Activated CD8-positive, alpha-beta memory T cell treated with anti-CD3 and anti-CD28 coated beads, Interleukin-2, amount 50 U/mL, for 1 hour (primary cell): ENCODE data around the gene ELK3.
A peak's percentile ranks its signal among the peaks of the same experiment; 100 is the strongest.

Source experiments
- DNase-seq: peaks from one replicate; pipeline ENCODE4 v3.0.0-alpha.2; 2020; ENCODE audit errors: extremely low read depth

ELK3 gene

GRCh38 chr12:96189781-96190180 lies 4.4 kb upstream of the ELK3 start:
- DNase-seq, result no peak

GRCh38 chr12:96190413-96191108 lies 3.6 kb upstream of the ELK3 start:
- no peak for DNase-seq

DNA sequence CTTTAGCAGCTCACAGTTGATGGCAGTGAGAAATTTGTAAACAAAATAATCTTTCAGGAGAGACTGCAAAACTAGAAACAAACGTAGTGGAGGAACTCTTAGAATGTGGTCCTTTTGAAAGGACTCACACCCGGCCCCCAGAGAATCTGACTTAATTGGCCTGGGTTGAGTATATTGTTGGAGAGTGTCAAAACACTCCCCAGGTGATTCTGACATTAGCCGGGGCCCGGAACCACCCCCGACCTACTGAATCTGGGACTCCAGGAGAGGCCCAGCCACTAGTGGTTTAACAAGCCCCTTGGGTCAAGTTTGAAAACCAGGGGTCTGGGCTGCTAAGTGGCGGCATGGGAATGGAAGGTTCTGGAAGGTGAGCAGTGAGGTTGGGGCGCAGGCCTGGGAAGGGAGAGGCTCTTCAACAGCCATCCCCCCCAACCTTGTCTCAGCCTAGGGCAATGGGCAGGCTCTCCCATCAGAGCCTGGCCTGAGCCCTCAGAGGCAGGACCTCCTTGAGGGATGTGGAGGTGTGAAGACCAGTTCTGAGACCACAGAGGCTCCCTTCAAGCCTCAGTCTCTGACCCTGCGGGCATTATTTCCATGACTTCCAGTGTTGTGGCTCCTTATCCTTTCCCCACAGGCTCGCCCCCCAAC lies 1.1 kb upstream of the ELK3 start:
- DNase-seq, result no peak

- no peak for DNase-seq
Observed at GRCh38 chr12:96194576-96194889, 358 bp downstream of the ELK3 start.

DNA sequence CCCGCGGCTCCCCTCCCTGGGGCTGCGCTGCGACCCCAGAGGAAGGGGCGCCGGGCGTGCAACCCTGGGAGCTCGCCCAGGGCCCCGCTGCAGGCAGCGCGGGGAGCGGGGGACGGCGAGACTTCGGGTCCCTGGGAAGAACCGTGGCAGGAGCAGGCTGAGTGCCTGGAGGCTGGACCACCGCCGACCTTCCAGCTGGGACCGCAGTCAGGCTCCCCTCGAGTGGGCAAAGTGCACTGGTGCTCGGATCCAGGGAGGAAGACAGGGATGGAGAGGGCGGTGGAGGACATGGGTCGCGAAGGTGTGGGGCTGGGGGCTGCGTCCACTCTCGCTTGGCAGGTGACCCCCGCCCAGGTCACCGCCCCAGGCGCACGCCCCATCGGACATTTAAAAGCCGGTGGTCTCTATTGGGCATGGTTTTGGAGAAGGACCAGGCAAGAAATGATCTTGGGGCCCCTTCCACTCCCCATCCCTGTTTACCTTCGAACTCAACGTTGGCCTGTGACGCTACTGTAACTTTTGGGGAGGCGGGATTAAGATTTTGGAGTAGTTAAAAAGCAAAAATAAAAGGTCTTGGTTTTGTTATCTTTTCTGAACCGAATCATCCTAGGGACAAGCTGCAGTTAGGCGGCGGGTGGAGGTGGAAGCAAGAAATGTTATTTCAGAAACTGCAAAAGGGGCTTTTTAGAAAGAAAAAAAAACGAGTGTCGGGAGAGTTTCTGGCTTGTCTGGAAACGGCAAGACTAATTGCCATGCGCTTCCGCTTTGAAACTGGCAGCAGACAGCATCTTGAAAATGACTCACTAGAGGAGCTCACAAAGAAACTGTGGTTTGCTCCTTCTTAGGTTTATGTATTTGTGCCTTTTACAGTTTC lies 1.0 kb downstream of the ELK3 start:
- DNase-seq, result peak; percentile 65

DNA sequence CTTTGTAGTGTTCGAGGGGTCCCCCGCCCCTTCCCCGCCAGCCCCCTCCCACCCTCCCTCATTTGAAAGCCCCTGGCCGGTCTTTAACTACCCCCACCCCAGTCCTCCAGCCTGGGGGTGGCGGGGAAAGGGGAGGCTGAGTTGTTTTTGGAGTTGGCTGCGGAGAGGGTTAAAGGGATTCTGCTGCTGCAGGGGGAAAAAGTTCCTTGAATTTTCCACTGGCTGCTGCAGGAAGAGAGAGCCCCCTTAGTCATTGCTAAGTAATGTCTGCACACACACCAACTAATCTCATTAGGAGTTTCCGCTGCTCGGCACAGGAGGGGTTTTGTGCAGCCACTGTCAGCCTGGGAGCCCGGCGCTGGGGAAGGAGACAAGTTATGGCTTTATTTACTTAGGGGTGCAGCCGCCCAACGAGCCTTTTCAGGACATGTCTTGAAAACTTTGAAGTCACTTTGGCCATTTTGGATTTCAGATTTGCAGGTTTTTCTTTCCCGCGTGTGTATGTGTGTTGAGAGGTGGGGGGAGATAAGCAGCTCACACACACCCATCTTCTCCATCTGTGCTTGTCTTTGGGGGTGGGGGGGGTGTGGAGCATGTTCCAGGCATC lies 1.8 kb downstream of the ELK3 start:
- no peak for DNase-seq

- DNase-seq, result no peak
Observed at GRCh38 chr12:96196781-96197180, 2.6 kb downstream of the ELK3 start.

DNA sequence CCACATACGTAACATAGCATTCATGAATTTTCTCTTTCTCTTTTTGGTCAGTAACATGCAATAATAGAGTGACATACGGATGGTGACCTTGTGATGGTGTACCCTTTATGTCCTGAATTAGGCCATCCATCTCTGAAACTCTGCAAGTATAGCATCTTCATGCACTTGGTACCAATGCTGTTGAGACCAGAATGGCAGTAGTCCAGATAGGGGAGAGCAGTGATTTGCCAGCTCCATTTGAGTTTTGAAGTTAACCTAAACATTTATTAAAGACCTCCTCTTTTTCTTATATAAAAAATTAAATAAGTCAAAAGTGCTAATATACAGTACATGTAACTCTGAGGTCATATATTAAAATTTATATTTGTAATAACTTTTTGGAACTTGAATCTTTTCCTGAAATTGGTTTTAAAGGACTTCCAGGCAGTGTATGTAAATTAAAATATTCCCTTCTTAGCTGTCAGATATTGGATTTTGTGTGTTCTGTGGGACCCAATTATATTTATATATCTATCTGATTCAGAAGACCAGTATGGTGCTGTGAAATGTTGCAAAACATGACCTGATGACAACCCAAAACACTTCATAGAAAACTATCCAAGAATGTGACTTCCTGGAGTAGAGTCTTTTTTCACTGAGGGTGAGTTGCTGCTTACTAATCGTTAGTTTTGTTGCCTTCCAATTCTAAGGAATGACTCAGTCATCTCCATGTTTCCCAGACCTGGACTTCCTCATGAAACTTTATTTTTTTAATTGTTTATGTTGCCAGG lies 3.5 kb downstream of the ELK3 start:
- DNase-seq, result no peak

DNA sequence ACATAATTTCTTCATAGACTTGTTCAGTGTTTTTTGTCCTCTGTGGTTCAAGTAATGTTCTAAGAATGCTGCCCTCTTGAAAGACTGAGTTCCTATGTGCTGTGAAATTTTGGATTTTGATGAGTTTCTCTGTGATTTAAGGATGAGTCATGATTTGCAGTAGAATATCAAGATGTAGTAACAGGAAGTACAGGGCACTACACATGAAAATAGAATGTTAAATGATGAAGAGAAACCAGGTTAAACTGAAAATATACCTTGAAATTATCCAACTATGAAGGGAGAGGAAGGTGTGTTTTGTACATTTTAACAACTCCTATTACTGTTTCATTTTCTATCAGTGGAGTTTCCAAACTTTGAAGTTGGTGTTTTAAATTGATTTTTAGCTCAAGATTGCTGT lies 4.8 kb downstream of the ELK3 start:
- DNase-seq, result no peak

GRCh38 chr12:96199464-96199863 lies 5.3 kb downstream of the ELK3 start:
- DNase-seq, result no peak

DNA sequence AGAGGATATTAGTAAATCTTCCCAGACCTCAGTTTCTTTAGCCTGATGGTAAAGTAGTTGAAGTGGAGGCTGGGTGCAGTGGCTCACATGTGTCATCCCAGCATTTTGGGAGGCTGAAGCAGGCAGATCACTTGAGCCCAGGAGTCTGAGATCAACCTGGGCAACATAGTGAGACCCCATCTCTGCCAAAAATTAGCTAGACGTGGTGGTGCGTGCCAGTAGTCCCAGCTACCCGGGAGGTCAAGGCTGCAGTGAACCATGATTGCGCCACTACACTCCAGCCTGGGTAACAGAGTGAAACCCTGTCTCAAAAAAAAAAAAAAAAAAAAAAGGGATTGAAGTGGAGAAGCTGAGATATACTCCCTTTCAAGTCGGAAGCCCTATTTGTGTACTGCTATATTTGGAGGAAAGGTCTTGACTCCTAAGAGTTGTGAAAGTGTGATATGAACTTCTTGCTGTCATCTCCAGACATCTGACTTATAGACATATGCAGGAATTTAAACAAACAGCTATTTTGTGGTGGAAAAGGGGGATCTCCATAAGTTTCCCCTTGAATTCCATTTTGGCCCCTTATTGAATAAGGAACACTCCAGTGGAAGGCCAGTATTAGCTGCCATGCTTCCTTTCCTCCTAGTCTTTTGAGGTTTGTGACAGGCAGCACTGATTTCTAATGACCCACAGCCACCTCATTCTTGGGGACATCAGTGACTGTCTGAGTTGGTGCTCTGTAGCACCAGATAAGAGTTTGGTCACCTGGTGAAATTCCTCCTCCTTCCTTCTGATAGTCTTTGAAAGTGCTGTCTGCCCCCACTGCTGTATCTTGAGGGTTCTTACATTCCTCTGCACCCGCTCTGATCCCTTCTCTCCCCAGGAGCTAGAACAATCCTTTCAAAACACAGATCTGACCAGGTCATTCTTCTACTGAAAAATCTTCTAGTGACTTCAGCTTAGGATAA lies 7.4 kb downstream of the ELK3 start:
- DNase-seq, result no peak

DNA sequence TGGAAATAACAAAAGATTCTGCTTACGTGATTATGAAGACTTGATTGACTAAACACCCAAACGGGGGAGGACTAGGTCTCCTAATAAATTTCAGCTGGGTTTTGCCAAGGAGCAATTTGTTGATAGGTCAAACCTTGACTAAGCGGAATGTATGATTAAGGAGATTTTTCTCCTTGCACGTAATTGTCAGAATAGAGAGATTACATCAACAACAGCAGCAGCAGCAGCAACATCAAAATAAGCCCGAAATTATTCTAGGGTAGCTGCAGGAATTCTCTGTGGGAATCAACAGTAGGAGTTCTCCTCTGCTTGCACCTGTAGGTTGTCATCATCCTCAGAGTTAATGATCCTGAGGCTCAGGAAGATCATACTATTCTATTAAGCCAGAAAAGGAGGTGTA lies 10.2 kb downstream of the ELK3 start:
- no peak for DNase-seq

- DNase-seq, result no peak
Observed at GRCh38 chr12:96205908-96206307, 11.7 kb downstream of the ELK3 start.

DNA sequence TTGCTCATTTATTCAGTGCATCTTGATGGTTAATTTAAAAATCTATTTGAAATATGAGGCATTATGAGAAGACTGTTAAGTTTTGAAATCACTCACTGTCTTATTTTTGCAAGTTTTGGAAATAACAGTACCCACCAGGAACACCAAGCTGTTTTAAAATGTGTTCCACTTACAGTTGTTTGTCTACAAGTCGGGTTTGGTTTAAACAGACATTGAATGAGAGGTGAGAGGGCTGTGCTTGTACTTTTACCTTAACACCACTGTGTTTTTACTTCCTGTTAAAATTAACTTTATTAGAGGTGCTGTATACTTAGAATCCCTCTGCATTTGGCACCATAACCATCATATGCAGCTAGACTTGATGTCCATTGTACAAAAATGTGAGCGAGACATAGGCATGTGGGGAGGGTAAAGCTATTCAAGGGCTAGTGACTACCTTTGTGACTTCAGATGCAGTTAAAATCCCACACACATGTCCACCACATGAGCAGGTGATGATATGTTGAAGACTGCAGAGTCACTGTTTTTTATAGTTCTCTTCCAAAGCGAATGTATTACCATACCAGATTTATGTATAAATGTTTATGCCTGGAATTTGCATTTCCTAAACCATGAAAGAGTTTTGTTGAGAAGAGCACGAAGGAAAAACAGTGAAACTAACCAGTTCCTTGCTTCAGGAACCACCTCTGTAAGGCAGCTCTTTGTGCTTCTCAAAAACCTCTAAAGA lies 12.9 kb downstream of the ELK3 start:
- no peak for DNase-seq

GRCh38 chr12:96208346-96208745 lies 14.2 kb downstream of the ELK3 start:
- no peak for DNase-seq

DNA sequence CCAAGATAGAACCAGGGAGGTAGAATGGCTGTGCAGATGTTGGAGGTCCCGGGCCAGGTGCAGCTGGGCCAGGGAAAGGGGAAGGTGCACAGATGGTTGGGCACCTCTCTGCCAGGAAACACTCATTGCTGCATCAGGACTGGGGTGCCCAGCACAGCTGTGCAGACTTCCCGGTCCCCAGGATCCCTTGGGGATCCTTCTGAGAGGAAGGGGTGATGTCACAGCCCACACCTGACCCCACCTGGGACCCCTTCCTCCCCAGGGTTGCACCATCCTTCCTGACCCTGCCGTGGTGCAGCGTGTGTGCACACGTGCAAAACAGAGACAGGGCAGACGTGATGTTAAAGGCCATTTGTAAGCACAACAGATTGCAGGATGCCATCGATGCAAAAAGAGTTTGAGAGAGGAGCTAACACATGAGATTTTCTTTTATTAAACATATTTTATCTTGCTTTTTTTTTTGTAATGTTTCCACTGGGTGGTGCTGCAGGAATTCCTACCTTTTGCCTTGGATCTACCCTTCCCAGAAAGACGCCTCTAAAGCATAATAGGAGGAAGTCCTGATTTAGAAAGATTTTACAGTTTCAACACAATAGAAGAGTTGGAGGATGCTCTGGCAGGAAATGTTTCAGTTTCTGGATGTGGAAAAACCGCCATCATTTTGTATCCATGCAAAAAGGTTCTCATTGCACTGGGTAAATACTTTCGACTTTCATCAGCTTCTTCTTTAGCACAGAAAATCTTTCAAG lies 14.8 kb downstream of the ELK3 start:
- no peak for DNase-seq

DNA sequence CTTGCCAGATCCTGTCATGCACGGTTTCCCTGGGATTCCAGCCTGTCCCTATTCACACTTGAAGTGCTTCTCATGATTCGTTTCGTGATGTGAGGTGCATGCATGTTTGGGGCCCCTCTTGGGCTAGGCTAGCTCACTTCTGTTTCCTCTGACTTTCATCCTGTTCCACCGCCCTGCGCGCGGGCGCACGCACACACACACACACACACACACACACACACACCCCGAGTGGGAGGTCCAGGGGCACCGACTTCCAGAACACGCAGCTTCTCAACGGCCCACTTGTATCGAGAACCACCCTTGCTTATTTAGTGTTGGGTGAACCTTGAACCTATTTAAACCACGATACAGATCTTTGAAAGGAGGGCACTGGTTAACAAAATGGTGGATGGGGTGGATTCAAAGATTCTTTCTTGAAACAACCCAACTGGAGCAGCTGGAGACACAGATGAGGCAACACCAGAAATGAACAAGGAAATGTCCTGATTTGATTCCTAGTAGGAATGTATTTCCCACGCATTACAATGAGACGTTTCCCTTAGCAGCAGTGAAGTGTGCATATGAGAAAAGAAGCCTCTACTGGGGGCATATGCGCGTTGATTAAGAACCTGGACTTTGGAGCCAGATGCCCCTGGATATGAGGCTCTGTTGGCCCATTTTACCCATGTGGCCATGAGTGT lies 16.3 kb downstream of the ELK3 start:
- DNase-seq, result no peak

- DNase-seq, result no peak
Observed at GRCh38 chr12:96211988-96212387, 17.8 kb downstream of the ELK3 start.
